Measurements from ENCODE around the gene CCDC40.

CCDC40 gene

GRCh38 chr17:80104321-80104955 is 68.0 kb downstream of the CCDC40 start:
- Mint-ChIP-seq H3K4me3 (no peak overlapping the region), H3K9me3 (no peaks in the 10 kb centered on the region), H3K36me3 (peaks cover 6% of the 10 kb centered on the region), H3K27ac (no peak overlapping the region), H3K4me1 (peaks cover 31% of the 10 kb centered on the region), H3K27me3 (no peaks in the 10 kb centered on the region)
- no peak for ATAC-seq

- Mint-ChIP-seq H3K27ac (no peak overlapping the region), H3K36me3 (peaks cover 6% of the 10 kb centered on the region), H3K4me3 (no peak overlapping the region), H3K9me3 (no peaks in the 10 kb centered on the region), H3K27me3 (no peaks in the 10 kb centered on the region), H3K4me1 (peaks cover 28% of the 10 kb centered on the region)
- no peak for ATAC-seq
Observed at GRCh38 chr17:80104956-80105375, 68.5 kb downstream of the CCDC40 start.

- Mint-ChIP-seq H3K4me1 (peaks cover 20% of the 10 kb centered on the region), H3K27ac (no peak overlapping the region), H3K27me3 (peaks cover under 1% of the 10 kb centered on the region), H3K36me3 (peaks cover 6% of the 10 kb centered on the region), H3K4me3 (no peak overlapping the region), H3K9me3 (no peaks in the 10 kb centered on the region)
- no peak for ATAC-seq
Observed at GRCh38 chr17:80105762-80106161, 69.3 kb downstream of the CCDC40 start.

GRCh38 chr17:80106176-80106575 is 69.7 kb downstream of the CCDC40 start:
- peaks cover 6% of the 10 kb centered on the region for H3K36me3 Mint-ChIP-seq
- H3K27ac Mint-ChIP-seq, result no peak overlapping the region
- H3K4me3 Mint-ChIP-seq, result no peak overlapping the region
- H3K9me3 Mint-ChIP-seq, result no peaks in the 10 kb centered on the region
- peaks cover 5% of the 10 kb centered on the region for H3K27me3 Mint-ChIP-seq
- peaks cover 17% of the 10 kb centered on the region for H3K4me1 Mint-ChIP-seq
- ATAC-seq, result no peak

- ATAC-seq, result no peak
- H3K4me3 Mint-ChIP-seq, result no peak overlapping the region
- H3K9me3 Mint-ChIP-seq, result no peaks in the 10 kb centered on the region
- H3K27ac Mint-ChIP-seq, result no peak overlapping the region
- peaks cover 21% of the 10 kb centered on the region for H3K4me1 Mint-ChIP-seq
- peaks cover 6% of the 10 kb centered on the region for H3K36me3 Mint-ChIP-seq
- H3K27me3 Mint-ChIP-seq, result peaks cover 9% of the 10 kb centered on the region
Observed at GRCh38 chr17:80106751-80107150, 70.3 kb downstream of the CCDC40 start.

- H3K36me3 Mint-ChIP-seq, result peaks cover 6% of the 10 kb centered on the region
- H3K4me1 Mint-ChIP-seq, result peaks cover 17% of the 10 kb centered on the region
- ATAC-seq, result no peak
- H3K9me3 Mint-ChIP-seq, result no peaks in the 10 kb centered on the region
- H3K4me3 Mint-ChIP-seq, result no peak overlapping the region
- H3K27me3 Mint-ChIP-seq, result peaks cover 9% of the 10 kb centered on the region
- no peak overlapping the region for H3K27ac Mint-ChIP-seq
Observed at GRCh38 chr17:80107231-80108021, 71.0 kb downstream of the CCDC40 start.

GRCh38 chr17:80108036-80108971 is 71.9 kb downstream of the CCDC40 start:
- H3K9me3 Mint-ChIP-seq, result no peaks in the 10 kb centered on the region
- no peak for ATAC-seq
- H3K27me3 Mint-ChIP-seq, result peaks cover 9% of the 10 kb centered on the region
- H3K36me3 Mint-ChIP-seq, result peaks cover 6% of the 10 kb centered on the region
- no peak overlapping the region for H3K27ac Mint-ChIP-seq
- peaks cover 18% of the 10 kb centered on the region for H3K4me1 Mint-ChIP-seq
- no peak overlapping the region for H3K4me3 Mint-ChIP-seq

GRCh38 chr17:80109066-80109660 is 72.7 kb downstream of the CCDC40 start:
- Mint-ChIP-seq H3K4me1 (peaks cover 19% of the 10 kb centered on the region), H3K27ac (no peak overlapping the region), H3K4me3 (no peak overlapping the region), H3K36me3 (peaks cover 6% of the 10 kb centered on the region), H3K9me3 (no peaks in the 10 kb centered on the region), H3K27me3 (peaks cover 9% of the 10 kb centered on the region)
- no peak for ATAC-seq

GRCh38 chr17:80109713-80110446 is 73.4 kb downstream of the CCDC40 start:
- peaks cover 9% of the 10 kb centered on the region for H3K27me3 Mint-ChIP-seq
- H3K4me1 Mint-ChIP-seq, result peaks cover 19% of the 10 kb centered on the region
- ATAC-seq, result no peak
- H3K9me3 Mint-ChIP-seq, result peaks cover 2% of the 10 kb centered on the region
- no peak overlapping the region for H3K27ac Mint-ChIP-seq
- H3K36me3 Mint-ChIP-seq, result peaks cover 11% of the 10 kb centered on the region
- no peak overlapping the region for H3K4me3 Mint-ChIP-seq

- H3K9me3 Mint-ChIP-seq, result peaks cover 8% of the 10 kb centered on the region
- peaks cover 16% of the 10 kb centered on the region for H3K36me3 Mint-ChIP-seq
- H3K27me3 Mint-ChIP-seq, result peaks cover 9% of the 10 kb centered on the region
- H3K27ac Mint-ChIP-seq, result no peak overlapping the region
- H3K4me1 Mint-ChIP-seq, result peaks cover 19% of the 10 kb centered on the region
- no peak for ATAC-seq
- no peak overlapping the region for H3K4me3 Mint-ChIP-seq
Observed at GRCh38 chr17:80110447-80110812, 74.0 kb downstream of the CCDC40 start.

- Mint-ChIP-seq H3K4me1 (peaks cover 19% of the 10 kb centered on the region), H3K36me3 (peaks cover 17% of the 10 kb centered on the region), H3K27me3 (peaks cover 9% of the 10 kb centered on the region), H3K4me3 (no peak overlapping the region), H3K27ac (no peak overlapping the region), H3K9me3 (peaks cover 10% of the 10 kb centered on the region)
- ATAC-seq, result no peak
Observed at GRCh38 chr17:80110927-80111701, 74.7 kb downstream of the CCDC40 start.

GRCh38 chr17:80111702-80112470 is 75.4 kb downstream of the CCDC40 start:
- ATAC-seq, result no peak
- Mint-ChIP-seq H3K4me3 (no peak overlapping the region), H3K36me3 (peaks cover 14% of the 10 kb centered on the region), H3K27me3 (peaks cover 9% of the 10 kb centered on the region), H3K9me3 (peaks cover 10% of the 10 kb centered on the region), H3K4me1 (peaks cover 19% of the 10 kb centered on the region), H3K27ac (no peak overlapping the region)

GRCh38 chr17:80112471-80113032 is 76.1 kb downstream of the CCDC40 start:
- peaks cover 10% of the 10 kb centered on the region for H3K9me3 Mint-ChIP-seq
- ATAC-seq, result peak; percentile 3
- H3K4me1 Mint-ChIP-seq, result peaks cover 19% of the 10 kb centered on the region
- no peak overlapping the region for H3K27ac Mint-ChIP-seq
- peaks cover 14% of the 10 kb centered on the region for H3K36me3 Mint-ChIP-seq
- H3K4me3 Mint-ChIP-seq, result no peak overlapping the region
- peaks cover 9% of the 10 kb centered on the region for H3K27me3 Mint-ChIP-seq
